WERI-Rb-1 (cell line): Measurements from ENCODE around the gene TIMM13.
"Not testable (repeated sequence)": the region's sequence is repeated elsewhere in the genome, so short reads cannot be mapped to it uniquely, and the experiment has no call there.

Experiments used
- DNase-seq: peaks from one replicate; pipeline ENCODE4 v3.0.0-alpha.2; 2020
- H3K27ac ChIP-seq: fragments of 250-450 bp; sonication (Bioruptor Pico); 2 replicates; pipeline ENCODE4 v1.5.1; 2020; ENCODE audit warnings: mild to moderate bottlenecking, moderate library complexity
- H3K27me3 ChIP-seq: fragments of 250-450 bp; sonication (Bioruptor Pico); 2 replicates; pipeline ENCODE4 v1.5.1; 2021; ENCODE audit warnings: mild to moderate bottlenecking, low read depth, moderate library complexity; ENCODE audit not compliant: insufficient read depth, severe bottlenecking
- H3K36me3 ChIP-seq: fragments of 250-450 bp; sonication (Bioruptor Pico); 2 replicates; pipeline ENCODE4 v1.5.1; 2020; ENCODE audit warnings: mild to moderate bottlenecking, moderate library complexity
- H3K4me3 ChIP-seq: 2 replicates; pipeline ENCODE4 v1.5.1; 2011; ENCODE audit warnings: low read depth, mild to moderate bottlenecking, control low read depth, low read length
- H3K9me3 ChIP-seq: fragments of 250-450 bp; sonication (Bioruptor Pico); 2 replicates; pipeline ENCODE4 v1.5.1; 2021; ENCODE audit warnings: mild to moderate bottlenecking, moderate library complexity; ENCODE audit not compliant: severe bottlenecking
- CTCF ChIP-seq: IDR thresholded peaks from 2 replicates; pipeline ENCODE4 v1.5.1; 2011; ENCODE audit warnings: low read depth, mild to moderate bottlenecking, control low read depth, inconsistent platforms, low read length

The TIMM13 gene

GRCh38 chr19:2410023-2410422, 17.4 kb downstream of the TIMM13 start:
- DNase-seq = no peak
- H3K4me3 ChIP-seq = no peak overlapping the region
- H3K27me3 ChIP-seq = no peaks in the 10 kb centered on the region
- no peak for TF ChIP-seq CTCF
- H3K36me3 ChIP-seq = no peaks in the 10 kb centered on the region
- no peak overlapping the region for H3K27ac ChIP-seq
- H3K9me3 ChIP-seq = peaks cover 3% of the 10 kb centered on the region

- DNase-seq = no peak
- H3K36me3 ChIP-seq = no peaks in the 10 kb centered on the region
- TF ChIP-seq CTCF = no peak
- H3K4me3 ChIP-seq = no peak overlapping the region
- no peak overlapping the region for H3K27ac ChIP-seq
- H3K27me3 ChIP-seq = no peaks in the 10 kb centered on the region
- H3K9me3 ChIP-seq = peaks cover 3% of the 10 kb centered on the region
These were observed 18.0 kb downstream of the TIMM13 start for GRCh38 chr19:2409352-2409912.

GRCh38 chr19:2408247-2408646, 19.1 kb downstream of the TIMM13 start:
- H3K9me3 ChIP-seq = peaks cover 3% of the 10 kb centered on the region
- no peak for DNase-seq
- H3K36me3 ChIP-seq = no peaks in the 10 kb centered on the region
- H3K27ac ChIP-seq = no peak overlapping the region
- H3K27me3 ChIP-seq = no peaks in the 10 kb centered on the region
- no peak for TF ChIP-seq CTCF
- no peak overlapping the region for H3K4me3 ChIP-seq

- no peaks in the 10 kb centered on the region for H3K36me3 ChIP-seq
- H3K27me3 ChIP-seq = no peaks in the 10 kb centered on the region
- no peak overlapping the region for H3K4me3 ChIP-seq
- no peak overlapping the region for H3K27ac ChIP-seq
- no peak for DNase-seq
- no peaks in the 10 kb centered on the region for H3K9me3 ChIP-seq
- TF ChIP-seq CTCF = no peak
These were observed 27.8 kb downstream of the TIMM13 start for GRCh38 chr19:2399582-2399981.

- Histone ChIP-seq H3K27ac (no peak overlapping the region), H3K36me3 (no peaks in the 10 kb centered on the region), H3K4me3 (no peak overlapping the region), H3K27me3 (no peaks in the 10 kb centered on the region), H3K9me3 (peaks cover 3% of the 10 kb centered on the region)
- TF ChIP-seq CTCF = no peak
- DNase-seq = no peak
These were observed 28.6 kb downstream of the TIMM13 start for GRCh38 chr19:2398735-2399305.

- H3K27ac ChIP-seq, H3K4me3 ChIP-seq, DNase-seq, H3K27me3 ChIP-seq, H3K36me3 ChIP-seq: not testable (repeated sequence)
- H3K9me3 ChIP-seq = peaks cover 13% of the 10 kb centered on the region
These were observed 30.2 kb downstream of the TIMM13 start for GRCh38 chr19:2397173-2397572.

- not testable (repeated sequence) for H3K27me3 ChIP-seq, H3K27ac ChIP-seq, DNase-seq, H3K36me3 ChIP-seq, H3K4me3 ChIP-seq
- H3K9me3 ChIP-seq = peaks cover 13% of the 10 kb centered on the region
These were observed 32.0 kb downstream of the TIMM13 start for GRCh38 chr19:2395293-2395829.
